UCSD-AML1 (cell line): ENCODE results near the gene FN3K.
A peak's percentile ranks its signal among the peaks of the same experiment; 100 is the strongest.

Experiments
- DNase-seq: peaks from one replicate; lab custom pipeline; 2025; ENCODE audit not compliant: unreplicated experiment; lab: John Stamatoyannopoulos, UW

Gene FN3K

GRCh38 chr17:82703036-82703745, 32.2 kb upstream of the FN3K start:
- no peak for DNase-seq

DNA sequence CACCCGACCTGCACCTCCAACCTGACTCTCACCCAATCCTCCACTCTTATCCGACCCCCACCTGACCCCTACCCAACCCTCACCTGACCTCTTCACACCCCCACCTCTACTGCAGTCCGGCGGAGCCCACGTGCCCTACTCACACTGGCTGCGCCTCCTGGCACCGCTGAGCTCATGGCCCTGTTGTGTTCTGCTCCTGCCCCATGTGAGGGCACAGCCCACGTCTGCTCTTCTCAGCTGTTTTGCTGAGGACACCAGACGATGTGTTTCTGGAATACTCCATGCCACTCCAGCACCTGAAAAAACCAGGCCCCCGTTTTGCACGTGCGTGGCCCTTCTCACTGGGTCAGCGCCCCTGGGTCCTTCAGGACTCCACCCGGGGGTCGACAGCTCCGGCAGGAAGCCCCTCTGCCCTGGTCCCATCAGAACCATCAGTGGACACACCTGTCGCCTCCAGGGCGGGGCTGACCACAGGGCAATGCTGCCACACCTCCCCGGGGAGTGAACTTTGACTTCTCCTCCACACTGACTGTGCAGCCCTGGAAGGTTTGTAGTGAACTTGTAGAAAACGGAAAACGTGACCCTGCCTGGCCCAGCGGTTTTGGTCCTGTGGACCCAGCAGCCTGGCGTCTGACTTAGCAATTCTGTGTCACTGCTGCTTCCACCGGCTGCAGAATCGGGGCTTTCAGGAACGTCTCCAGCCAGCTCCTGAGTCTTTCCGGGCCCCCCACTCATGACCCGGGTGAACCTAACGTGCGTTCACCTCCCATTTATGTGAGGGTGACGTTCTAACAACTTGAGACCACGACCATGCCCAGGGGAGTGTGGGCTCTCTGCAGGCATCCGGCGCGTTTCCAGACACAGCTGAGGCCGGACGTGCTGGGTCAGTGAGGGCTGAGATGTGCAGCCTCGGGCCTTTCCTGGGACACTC, 31.2 kb upstream of the FN3K start:
- no peak for DNase-seq

GRCh38 chr17:82704886-82705285, 30.5 kb upstream of the FN3K start:
- no peak for DNase-seq

- no peak for DNase-seq
Observed at GRCh38 chr17:82705756-82706155, 29.7 kb upstream of the FN3K start.

- no peak for DNase-seq
Observed at GRCh38 chr17:82709024-82709675, 26.3 kb upstream of the FN3K start.

DNA sequence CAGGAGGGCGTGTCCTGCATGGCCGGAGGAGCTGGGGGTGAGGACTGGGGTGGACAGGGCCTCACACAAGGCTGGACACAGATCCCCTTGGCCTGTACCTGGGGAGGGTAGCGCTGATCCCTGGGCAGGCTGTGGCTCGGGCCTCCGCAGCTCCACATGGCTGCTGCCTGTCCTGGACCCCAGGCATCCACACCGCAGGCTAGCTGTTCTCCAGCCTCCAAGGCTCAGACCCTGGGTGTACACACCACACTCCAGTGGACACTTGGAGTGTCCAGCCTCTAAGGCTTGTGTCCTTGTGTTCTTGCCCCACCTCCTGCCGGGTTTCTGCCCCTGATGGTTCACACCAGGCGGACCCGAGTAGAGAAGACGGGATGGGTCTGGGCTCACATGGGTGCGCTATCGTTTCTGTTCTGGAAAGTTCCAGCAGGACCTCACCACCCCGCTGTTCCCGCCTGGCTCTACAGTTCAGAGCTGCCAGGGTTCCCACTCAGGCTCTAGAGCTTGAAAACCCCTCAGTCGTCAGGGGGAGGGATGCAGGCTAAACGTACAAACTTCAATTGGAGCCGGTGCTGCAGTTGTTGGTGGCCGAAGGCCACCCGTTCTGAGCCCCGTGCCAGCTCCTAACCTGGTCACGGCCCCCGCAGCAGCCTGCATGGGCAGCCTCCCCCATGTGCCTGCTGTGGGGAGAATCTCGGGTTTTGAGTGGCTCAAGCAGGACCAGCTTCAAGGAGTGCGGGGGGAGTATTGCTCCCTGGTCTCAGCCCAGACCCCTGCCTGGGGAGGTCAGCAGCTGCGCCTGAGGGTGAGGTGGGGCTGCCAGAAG, 25.5 kb upstream of the FN3K start:
- DNase-seq, result no peak

- DNase-seq, result no peak
Observed at GRCh38 chr17:82710499-82711232, 24.7 kb upstream of the FN3K start.

- DNase-seq, result peak; percentile 24
Observed at GRCh38 chr17:82713071-82713723, 22.2 kb upstream of the FN3K start.

DNA sequence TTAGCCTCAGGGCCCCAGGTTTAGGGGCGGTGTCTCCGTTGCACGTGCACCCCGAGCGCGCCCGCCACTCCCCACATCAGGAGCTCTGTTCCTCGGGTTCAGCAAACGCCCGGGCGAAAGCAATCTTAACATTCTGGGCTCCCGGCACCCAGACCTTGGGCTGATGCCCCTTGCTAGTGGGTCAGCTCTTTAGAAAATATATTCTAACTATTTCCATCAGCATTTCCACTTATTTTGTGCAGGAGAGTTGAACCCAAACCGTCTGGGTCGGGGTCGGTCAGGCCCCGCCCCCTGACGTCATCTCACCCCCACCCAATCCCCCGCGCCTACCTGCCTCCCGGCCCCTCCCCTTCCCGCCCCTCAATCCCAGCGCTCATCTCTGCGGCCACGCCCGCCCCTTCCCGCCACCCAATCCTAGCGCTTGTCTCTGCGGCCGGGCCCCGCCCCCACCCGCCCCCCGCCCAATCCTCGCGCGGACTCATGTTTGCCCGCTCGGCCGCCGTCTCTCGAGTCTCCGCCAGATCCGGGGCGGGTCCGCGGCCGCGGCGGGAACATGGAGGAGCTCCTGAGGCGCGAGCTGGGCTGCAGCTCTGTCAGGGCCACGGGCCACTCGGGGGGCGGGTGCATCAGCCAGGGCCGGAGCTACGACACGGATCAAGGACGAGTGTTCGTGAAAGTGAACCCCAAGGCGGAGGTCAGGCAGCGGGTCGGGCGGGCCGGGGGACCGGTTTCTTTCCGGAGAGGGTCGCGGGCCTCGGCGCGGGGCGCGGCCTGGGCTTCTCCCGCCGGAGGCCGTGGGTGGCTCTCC, 19.0 kb upstream of the FN3K start, which contains the start of gene FN3KRP:
TSS of gene FN3KRP (plus strand) at position 504 of the 808 bp plus-strand sequence. CDS start at position 554, 50 bp downstream.
- DNase-seq, result peak; percentile 94

GRCh38 chr17:82718986-82719685, 16.3 kb upstream of the FN3K start:
- no peak for DNase-seq

GRCh38 chr17:82720204-82720603, 15.2 kb upstream of the FN3K start:
- DNase-seq, result no peak

GRCh38 chr17:82722341-82723013, 12.9 kb upstream of the FN3K start:
- DNase-seq, result no peak

DNA sequence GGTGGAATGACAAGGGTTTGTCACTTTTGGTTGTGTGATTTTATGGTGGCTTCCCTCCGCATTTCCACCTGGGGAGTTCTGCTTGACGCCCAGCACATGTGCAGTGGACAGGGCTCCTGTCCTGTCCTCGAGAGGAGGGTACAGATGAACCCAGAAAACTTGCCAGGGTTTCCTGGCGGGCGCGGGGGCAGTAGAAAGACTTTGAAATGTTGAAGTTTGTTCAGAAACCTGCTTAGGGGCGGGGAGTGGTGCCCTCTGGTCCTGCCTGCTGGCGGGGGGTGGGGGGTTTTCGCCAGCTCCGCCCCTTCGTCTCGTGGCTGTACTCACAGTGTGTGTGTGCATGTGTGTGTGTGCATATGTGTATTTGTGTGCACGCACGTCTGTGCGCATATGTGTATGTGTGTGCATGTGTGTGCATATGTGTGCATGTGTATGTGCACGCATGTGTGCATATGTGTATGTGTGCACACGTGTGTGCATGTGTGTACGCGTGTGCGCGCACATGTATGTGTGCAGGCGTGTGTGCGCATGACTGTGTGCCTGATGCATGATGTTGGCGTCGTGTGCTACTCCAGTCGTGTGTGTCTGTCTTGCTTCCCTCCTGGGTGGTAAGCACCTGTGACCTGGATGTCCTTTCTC, 12.1 kb upstream of the FN3K start:
- DNase-seq, result no peak

DNA sequence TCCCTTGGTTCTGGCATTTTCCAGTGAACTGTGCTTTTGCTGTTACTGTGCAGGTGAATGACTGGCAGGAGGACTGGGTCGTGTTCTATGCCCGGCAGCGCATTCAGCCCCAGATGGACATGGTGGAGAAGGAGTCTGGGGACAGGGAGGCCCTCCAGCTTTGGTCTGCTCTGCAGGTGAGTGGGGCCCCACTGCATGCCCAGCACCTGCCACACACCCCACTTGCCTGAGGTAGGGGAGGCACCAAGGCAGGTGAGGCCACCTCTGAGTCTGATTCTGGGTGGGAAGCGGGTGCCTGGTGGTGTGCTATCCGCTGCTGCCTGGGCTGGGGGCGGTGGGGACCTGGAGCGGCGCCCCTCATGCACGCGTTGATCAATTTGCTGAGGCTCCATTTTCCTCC, 9.0 kb upstream of the FN3K start:
- no peak for DNase-seq

DNA sequence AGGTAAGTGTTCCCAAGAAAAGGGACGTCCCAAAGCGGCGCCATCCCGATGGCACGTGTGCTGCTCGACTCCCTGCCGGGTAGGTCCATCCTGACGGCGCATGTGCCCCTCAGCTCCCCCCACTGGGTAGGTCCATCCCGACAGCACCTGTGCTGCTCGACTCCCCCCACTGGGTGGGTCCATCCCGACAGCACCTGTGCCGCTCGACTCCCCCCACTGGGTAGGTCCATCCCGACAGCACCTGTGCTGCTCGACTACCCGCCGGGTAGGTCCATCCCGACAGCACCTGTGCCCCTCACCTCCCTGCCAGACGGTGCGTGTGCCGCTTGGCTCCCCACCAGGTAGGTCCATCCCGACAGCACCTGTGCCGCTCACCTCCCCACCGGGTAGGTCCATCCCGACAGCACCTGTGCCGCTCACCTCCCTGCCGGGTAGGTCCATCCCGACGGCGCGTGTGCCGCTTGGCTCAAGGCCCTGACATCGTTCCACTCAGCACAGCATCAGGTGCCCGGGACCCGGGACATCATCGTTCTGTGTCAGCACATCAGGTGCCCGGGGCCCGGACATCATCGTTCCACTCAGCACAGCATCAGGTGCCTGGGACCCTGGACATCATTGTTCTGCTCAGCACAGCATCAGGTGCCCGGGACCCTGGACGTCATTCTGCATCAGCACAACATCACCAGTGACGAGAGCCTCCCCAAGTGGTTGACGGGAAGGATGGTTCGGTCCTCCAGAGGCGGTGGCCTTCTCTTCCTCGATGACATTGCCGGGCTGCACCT, 5.7 kb upstream of the FN3K start:
- DNase-seq, result no peak

DNA sequence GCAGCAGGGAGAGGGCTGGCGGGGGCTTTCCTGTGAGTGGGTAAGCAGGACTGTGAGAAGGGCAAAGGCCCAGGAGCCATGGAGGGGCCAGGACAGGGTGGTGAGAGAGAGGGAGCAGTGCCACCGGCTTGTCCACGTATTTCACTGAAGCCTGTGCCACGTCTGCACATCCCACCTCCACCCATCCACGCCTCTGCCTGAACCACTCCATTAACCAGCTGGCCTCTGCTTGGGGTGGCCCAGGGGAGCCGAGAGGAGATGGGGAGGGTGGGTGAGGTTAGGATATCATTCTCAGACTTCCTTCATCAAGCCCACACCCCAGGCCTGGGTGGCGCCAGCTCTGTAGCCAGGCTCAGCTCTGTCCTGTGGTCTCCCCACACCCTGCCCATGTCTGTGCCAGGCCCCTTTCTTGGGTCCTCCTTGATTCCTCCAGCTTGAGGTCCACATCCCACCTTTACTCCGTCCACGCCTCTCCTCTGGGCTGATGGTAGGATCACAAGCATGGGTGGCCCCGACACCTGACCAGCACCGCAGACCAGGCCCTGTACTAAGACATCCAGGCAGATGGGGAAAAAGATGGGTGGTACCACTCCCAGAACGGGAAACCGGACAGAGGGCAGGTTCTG, 3.2 kb upstream of the FN3K start:
- no peak for DNase-seq
